Measurements from ENCODE around the gene ZNRF2.
"Not testable (repeated sequence)": the region's sequence is repeated elsewhere in the genome, so short reads cannot be mapped to it uniquely, and the experiment has no call there.

Gene ZNRF2

GRCh38 chr7:30369879-30370278, 85.5 kb downstream of the ZNRF2 start:
- TF ChIP-seq CTCF (IDR thresholded peaks at IDR 0.05; ENCODE audit: control insufficient read depth, insufficient read depth, low read depth, low read length, missing control alignments): no peak
- no peak for DNase-seq (ENCODE audit: low read depth)
- H3K4me3 ChIP-seq (ENCODE audit: control insufficient read depth, low read depth, low read length): no peak overlapping the region

DNA sequence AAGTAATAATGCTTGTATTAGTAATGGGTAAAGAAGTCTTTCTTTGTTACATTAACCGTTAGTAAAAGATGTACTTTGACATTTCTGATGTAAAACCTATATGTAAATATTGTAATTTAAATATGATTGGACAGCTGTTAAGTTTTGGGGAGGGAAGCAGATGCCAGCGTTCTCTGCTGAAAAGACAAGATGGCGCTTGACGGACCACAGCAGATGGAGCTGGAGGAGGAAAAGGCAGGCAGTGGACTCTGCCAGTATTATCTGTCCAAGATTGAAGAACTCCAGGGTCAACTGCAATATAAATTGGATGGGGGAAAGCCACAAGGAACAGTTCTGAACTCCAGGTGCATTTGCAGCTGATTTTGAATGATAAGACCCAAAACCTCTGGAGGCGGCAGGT, 86.9 kb downstream of the ZNRF2 start:
- H3K4me3 ChIP-seq (ENCODE audit: control insufficient read depth, low read depth, low read length): no peak overlapping the region
- no peak for TF ChIP-seq CTCF (IDR thresholded peaks at IDR 0.05; ENCODE audit: control insufficient read depth, insufficient read depth, low read depth, low read length, missing control alignments)
- DNase-seq (ENCODE audit: low read depth): no peak

- no peak overlapping the region for H3K4me3 ChIP-seq (ENCODE audit: control insufficient read depth, low read depth, low read length)
- no peak for TF ChIP-seq CTCF (IDR thresholded peaks at IDR 0.05; ENCODE audit: control insufficient read depth, insufficient read depth, low read depth, low read length, missing control alignments)
- no peak for DNase-seq (ENCODE audit: low read depth)
Measured at GRCh38 chr7:30378275-30378674, 93.9 kb downstream of the ZNRF2 start.

- H3K4me3 ChIP-seq (ENCODE audit: control insufficient read depth, low read depth, low read length): no peak overlapping the region
- no peak for TF ChIP-seq CTCF (IDR thresholded peaks at IDR 0.05; ENCODE audit: control insufficient read depth, insufficient read depth, low read depth, low read length, missing control alignments)
- DNase-seq (ENCODE audit: low read depth): peak; percentile 35
Measured at GRCh38 chr7:30379131-30379530, 94.7 kb downstream of the ZNRF2 start.

DNA sequence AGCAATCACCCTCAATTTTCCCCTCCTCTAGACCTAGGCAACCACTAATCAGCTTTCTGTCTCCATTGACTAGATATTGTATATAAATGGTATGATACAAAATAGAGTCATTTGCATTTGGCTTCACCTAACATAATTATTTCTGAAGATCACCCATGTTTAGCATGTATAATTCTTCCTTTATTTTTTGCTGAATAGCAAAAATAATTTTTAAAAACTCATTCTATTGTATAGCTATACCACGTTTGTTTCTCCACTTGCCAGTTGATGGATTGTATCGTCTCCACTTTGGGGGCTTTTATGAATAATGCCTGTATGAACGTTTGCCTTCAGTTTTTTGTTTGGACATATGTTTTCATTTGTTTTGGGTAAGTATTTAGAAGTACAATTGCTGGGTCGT, 95.3 kb downstream of the ZNRF2 start:
- no peak for TF ChIP-seq CTCF (IDR thresholded peaks at IDR 0.05; ENCODE audit: control insufficient read depth, insufficient read depth, low read depth, low read length, missing control alignments)
- DNase-seq (ENCODE audit: low read depth): no peak
- no peak overlapping the region for H3K4me3 ChIP-seq (ENCODE audit: control insufficient read depth, low read depth, low read length)

- DNase-seq (ENCODE audit: low read depth): no peak
- no peak for TF ChIP-seq CTCF (IDR thresholded peaks at IDR 0.05; ENCODE audit: control insufficient read depth, insufficient read depth, low read depth, low read length, missing control alignments)
- no peak overlapping the region for H3K4me3 ChIP-seq (ENCODE audit: control insufficient read depth, low read depth, low read length)
Measured at GRCh38 chr7:30380294-30380693, 95.9 kb downstream of the ZNRF2 start.

DNA sequence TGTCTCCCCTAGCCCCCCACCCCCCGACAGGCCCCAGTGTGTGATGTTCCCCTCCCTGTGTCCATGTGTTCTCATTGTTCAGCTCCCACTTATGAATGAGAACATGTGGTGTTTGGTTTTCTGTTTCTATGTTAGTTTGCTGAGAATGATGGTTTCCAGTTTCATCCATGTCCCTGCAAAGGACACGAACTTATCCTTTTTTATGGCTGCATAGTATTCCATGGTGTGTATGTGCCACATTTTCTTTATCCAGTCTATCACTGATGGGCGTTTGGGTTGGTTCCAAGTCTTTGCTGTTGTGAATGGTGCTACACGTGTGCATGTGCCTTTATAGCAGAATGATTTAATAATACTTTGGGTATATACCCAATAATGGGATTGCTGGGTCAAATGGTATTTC, 96.4 kb downstream of the ZNRF2 start:
- H3K4me3 ChIP-seq (ENCODE audit: control insufficient read depth, low read depth, low read length); DNase-seq (ENCODE audit: low read depth): not testable (repeated sequence)

All from AG09309 (cell line).